Upper lobe of right lung (tissue), 1 donor: ENCODE measurements around the gene RAPH1. TPM values are rescaled to one million over a fixed set of nuclear protein-coding genes. Genes with fewer than 3 reads are reported as not detected.

Experiments
- ATAC-seq: fragments of 200-7000 bp; cut with Tn5 transposase; one replicate; pipeline ENCODE4 v1.9.1; 2020; ENCODE audit warnings: mild to moderate bottlenecking, moderate library complexity
- DNase-seq: peaks from one replicate; pipeline ENCODE4 v3.0.0-alpha.2; 2020
- H3K27ac ChIP-seq: fragments of 200-600 bp; one replicate; pipeline ENCODE4 v1.8.0; 2022
- H3K27me3 ChIP-seq: fragments of 200-600 bp; one replicate; pipeline ENCODE4 v1.8.0; 2022; ENCODE audit warnings: mild to moderate bottlenecking
- H3K36me3 ChIP-seq: fragments of 200-600 bp; one replicate; pipeline ENCODE4 v1.8.0; 2022
- H3K4me1 ChIP-seq: fragments of 200-600 bp; one replicate; pipeline ENCODE4 v1.8.0; 2022
- H3K4me3 ChIP-seq: fragments of 200-600 bp; one replicate; pipeline ENCODE4 v1.8.0; 2022; ENCODE audit warnings: mild to moderate bottlenecking
- H3K9me3 ChIP-seq: fragments of 200-600 bp; one replicate; pipeline ENCODE4 v1.8.0; 2022
- CTCF ChIP-seq: fragments of 200-600 bp; IDR thresholded peaks from one replicate; pipeline ENCODE4 v1.8.0; 2022; ENCODE audit warnings: antibody characterized with exemption
- intact Hi-C: fragments of 100-400 bp; cut with DNase I; formaldehyde crosslinking; loops from one replicate; pipeline ENCODE4 v1.11.0; 2022
- total RNA-seq: library from RNA; stranded (reverse); fragmentation: NEBNext Ultra II Directional; extraction: Animal tissue kit (Norgen Biotek cat#: 25700); gene quantifications from one replicate; pipeline ENCODE4 v1.2.1, GENCODE V29; 2021
- donor health status: DM: no; HTN: yes; CAD: no; lungs with severe emphysema.

RAPH1 gene
- total RNA-seq, 1 donor from 2014 or later = 93.4 TPM

DNA sequence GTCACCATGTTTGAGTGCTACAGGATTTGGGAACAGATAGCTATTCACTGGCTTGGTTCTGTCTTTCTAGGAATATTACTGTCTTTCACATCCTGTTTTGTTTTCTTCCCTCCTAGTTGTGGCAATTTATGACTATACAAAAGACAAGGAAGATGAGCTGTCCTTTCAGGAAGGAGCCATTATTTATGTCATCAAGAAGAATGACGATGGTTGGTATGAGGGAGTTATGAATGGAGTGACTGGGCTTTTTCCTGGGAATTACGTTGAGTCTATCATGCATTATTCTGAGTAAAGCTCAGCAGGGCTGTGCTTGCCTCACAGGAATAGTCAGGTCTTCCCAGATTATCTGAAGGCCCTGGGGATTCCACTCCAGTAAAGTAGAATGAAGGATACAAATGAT is 108.0 kb downstream of the RAPH1 start:
- Histone ChIP-seq H3K4me1 (no peaks in the 10 kb centered on the region), H3K27ac (no peak overlapping the region), H3K9me3 (no peaks in the 10 kb centered on the region), H3K27me3 (no peaks in the 10 kb centered on the region), H3K4me3 (no peak overlapping the region), H3K36me3 (peaks cover 43% of the 10 kb centered on the region)
- intact Hi-C loops = no loop called here
- no peak for ATAC-seq
- TF ChIP-seq CTCF = no peak
- no peak for DNase-seq

GRCh38 chr2:203418271-203418670 is 116.8 kb downstream of the RAPH1 start:
- H3K27ac ChIP-seq = no peak overlapping the region
- no peak for DNase-seq
- TF ChIP-seq CTCF = no peak
- peaks cover 40% of the 10 kb centered on the region for H3K36me3 ChIP-seq
- no peak for ATAC-seq
- intact Hi-C loops = no loop called here
- no peaks in the 10 kb centered on the region for H3K27me3 ChIP-seq
- no peak overlapping the region for H3K4me3 ChIP-seq
- no peaks in the 10 kb centered on the region for H3K4me1 ChIP-seq
- no peaks in the 10 kb centered on the region for H3K9me3 ChIP-seq

- Histone ChIP-seq H3K4me1 (no peaks in the 10 kb centered on the region), H3K4me3 (no peak overlapping the region), H3K27ac (no peak overlapping the region), H3K27me3 (no peaks in the 10 kb centered on the region), H3K36me3 (peaks cover 27% of the 10 kb centered on the region), H3K9me3 (no peaks in the 10 kb centered on the region)
- TF ChIP-seq CTCF = no peak
- intact Hi-C loops = no loop called here
- ATAC-seq (no peak), DNase-seq (no peak)
These were observed 121.3 kb downstream of the RAPH1 start for GRCh38 chr2:203413796-203414195.

GRCh38 chr2:203412546-203413331 is 122.4 kb downstream of the RAPH1 start:
- H3K4me3 ChIP-seq = no peak overlapping the region
- H3K4me1 ChIP-seq = no peaks in the 10 kb centered on the region
- DNase-seq (no peak), ATAC-seq (peak; percentile 41)
- TF ChIP-seq CTCF = no peak
- H3K27me3 ChIP-seq = no peaks in the 10 kb centered on the region
- peaks cover 22% of the 10 kb centered on the region for H3K36me3 ChIP-seq
- intact Hi-C loops = no loop called here
- H3K9me3 ChIP-seq = no peaks in the 10 kb centered on the region
- no peak overlapping the region for H3K27ac ChIP-seq

DNA sequence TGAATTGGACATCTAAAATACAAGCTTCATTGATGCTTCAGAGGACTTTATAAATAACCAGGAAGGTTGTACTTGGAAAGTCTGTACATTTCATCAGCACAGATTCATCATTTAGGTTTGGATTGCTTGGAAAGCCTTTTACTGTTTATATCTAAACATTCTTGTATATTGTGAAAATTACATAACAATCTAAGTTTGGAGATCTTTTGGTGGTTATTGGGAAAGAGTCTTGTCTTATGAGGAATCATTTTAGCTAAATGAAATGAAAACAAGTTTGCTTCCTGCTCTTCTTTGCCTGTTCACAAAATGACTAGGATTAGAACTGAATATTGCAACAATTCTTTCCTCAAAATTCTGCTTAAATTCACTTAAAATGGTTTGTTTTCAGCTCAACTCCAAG is 127.6 kb downstream of the RAPH1 start:
- DNase-seq (no peak), ATAC-seq (no peak)
- intact Hi-C loops = no loop called here
- Histone ChIP-seq H3K9me3 (no peaks in the 10 kb centered on the region), H3K4me3 (no peak overlapping the region), H3K36me3 (peaks cover 35% of the 10 kb centered on the region), H3K27ac (no peak overlapping the region), H3K27me3 (no peaks in the 10 kb centered on the region), H3K4me1 (no peaks in the 10 kb centered on the region)
- no peak for TF ChIP-seq CTCF
